ENCODE measurements around the gene CCT5.

The CCT5 gene

DNA sequence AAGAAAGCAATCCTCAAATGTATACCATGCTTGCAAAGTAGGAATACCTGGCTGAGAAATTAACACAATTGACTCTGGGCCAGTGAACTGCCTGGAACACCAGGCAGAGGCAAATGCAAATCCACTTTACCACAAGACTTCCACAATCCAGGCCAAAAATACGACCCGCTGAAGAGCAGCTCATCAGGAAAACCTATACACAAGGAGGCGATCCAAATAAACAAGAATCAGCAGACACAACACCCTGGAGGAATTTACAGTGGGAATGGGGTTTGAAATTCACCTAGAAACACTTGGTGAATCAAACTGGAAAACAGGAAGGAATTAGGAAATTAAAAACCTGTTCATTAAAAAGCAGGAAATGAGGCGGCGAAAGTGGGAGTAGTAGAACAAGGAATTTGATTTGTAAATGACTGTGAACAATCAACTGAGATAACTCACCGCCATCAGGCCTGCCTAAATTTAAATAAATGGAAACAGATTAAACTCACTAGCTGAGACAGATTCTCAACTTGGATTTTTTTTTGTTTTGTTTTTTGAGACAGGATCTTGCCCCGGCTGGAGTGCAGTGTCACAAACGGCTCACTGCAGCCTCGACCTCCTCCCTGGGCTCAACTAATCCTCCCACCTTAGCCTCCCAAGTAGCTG is 41.7 kb downstream of the CCT5 start:
- H3K9me3 Mint-ChIP-seq: no peaks in the 10 kb centered on the region
- H3K4me3 Mint-ChIP-seq: no peak overlapping the region
- H3K27ac Mint-ChIP-seq: no peak overlapping the region
- H3K4me1 Mint-ChIP-seq: peaks cover 5% of the 10 kb centered on the region
- DNase-seq: no peak
- H3K27me3 Mint-ChIP-seq: peaks cover 11% of the 10 kb centered on the region
- no peak for ATAC-seq
- H3K36me3 Mint-ChIP-seq (ENCODE audit: low read depth): no peaks in the 10 kb centered on the region

DNA sequence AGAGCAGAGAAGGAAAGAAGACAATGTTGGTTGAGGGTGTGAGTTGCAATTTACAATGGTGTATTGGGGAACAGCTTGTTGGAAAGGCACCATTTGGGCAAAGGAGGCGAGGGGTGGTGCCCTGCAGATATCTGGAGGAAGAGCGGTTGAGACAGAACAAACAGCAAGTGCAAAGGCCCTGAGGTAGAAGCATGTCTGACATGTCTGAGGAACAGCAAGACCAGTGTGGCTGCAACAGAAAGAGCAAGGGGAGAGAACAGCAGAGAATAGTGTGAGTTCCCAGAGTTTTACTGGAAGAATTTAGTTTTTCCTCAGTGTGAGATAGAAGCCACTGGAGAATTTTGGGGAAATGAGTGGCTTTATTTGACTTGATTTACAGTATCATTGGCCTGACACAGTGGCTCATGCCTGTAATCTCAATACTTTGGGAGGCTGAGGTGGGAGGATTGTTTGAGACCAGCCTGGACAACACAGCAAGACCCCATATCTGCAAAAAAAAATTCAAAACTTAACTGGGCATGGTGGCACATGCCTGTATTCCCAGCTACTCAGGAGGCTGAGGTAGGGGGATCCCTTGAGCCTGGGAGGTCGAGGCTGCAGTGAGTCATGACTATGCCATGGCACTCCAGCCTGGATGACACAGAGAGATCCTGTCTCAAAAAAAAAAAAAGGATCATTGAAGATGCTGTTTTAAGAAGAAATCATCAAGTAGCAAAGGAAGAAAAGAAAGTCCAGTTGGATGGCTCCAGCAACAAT is 44.0 kb downstream of the CCT5 start:
- no peak overlapping the region for H3K27ac Mint-ChIP-seq
- no peaks in the 10 kb centered on the region for H3K9me3 Mint-ChIP-seq
- no peaks in the 10 kb centered on the region for H3K36me3 Mint-ChIP-seq (ENCODE audit: low read depth)
- H3K4me3 Mint-ChIP-seq: no peak overlapping the region
- no peaks in the 10 kb centered on the region for H3K4me1 Mint-ChIP-seq
- peaks cover 13% of the 10 kb centered on the region for H3K27me3 Mint-ChIP-seq
- ATAC-seq (no peak), DNase-seq (no peak)

DNA sequence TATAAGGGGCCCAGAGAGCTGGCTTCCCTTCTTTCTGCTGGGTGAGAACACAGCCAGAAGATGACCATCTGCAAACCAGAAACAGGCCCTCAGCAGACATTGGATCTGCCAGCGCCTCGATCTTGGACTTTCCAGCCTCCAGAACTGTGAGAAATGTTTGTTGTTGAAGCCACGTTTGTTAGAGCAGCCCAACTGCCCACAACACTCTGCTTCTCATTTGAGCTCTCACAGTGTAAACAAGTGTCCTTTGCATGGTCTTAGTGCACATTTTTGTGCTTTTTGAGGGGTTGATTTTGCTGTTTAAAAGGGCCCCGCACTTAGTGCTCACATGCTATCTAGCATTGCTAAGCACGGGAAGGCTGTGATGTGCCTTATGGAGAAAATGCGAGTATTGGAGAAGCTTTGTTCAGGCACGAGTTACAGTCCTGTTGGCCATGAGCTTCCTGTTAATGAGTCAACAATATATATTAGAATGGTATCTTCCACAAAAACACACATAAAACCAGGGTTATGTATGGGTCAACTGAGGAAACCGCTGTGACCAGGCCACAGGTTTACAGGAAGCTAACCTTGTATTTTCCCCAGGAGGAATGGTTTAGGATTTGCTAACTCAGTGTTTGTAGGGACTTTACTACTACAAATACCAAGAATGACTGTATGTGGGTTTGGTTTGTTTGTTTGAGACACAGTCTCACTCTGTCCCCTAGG is 45.7 kb downstream of the CCT5 start:
- Mint-ChIP-seq H3K27me3 (peaks cover 13% of the 10 kb centered on the region), H3K27ac (no peak overlapping the region), H3K4me3 (no peak overlapping the region), H3K9me3 (no peaks in the 10 kb centered on the region), H3K4me1 (no peaks in the 10 kb centered on the region), H3K36me3 (ENCODE audit: low read depth) (no peaks in the 10 kb centered on the region)
- DNase-seq: no peak
- ATAC-seq: no peak

DNA sequence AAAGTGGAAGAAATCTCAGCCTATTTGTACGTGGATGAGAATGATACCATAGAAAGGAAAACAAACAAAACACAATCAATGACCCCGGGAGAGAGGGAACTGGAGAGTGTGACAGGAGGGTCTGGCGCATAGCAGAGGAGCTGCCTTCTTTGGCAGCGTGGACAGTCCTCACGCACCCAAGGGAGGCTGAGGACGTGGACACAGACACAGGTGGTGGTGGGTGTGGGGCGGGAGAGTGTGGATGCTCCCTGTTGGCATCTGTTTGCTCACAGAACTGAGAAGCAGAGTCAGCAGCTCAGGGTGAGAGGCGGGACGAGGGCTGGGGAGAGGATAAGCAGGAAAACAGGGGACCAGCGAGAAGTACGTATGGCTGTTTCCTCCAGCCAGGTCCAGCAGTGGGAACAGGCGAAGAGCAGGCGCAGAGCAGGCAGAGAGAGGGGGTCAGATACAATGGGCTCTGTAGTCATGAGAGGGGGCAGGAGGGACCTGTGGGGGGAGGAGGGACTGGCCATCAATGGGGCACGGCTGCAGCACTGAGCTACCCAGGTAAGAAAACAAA is 47.6 kb downstream of the CCT5 start:
- Mint-ChIP-seq H3K27me3 (peaks cover 11% of the 10 kb centered on the region), H3K36me3 (ENCODE audit: low read depth) (no peaks in the 10 kb centered on the region), H3K27ac (no peak overlapping the region), H3K4me1 (no peaks in the 10 kb centered on the region), H3K9me3 (no peaks in the 10 kb centered on the region), H3K4me3 (no peak overlapping the region)
- ATAC-seq (no peak), DNase-seq (no peak)

DNA sequence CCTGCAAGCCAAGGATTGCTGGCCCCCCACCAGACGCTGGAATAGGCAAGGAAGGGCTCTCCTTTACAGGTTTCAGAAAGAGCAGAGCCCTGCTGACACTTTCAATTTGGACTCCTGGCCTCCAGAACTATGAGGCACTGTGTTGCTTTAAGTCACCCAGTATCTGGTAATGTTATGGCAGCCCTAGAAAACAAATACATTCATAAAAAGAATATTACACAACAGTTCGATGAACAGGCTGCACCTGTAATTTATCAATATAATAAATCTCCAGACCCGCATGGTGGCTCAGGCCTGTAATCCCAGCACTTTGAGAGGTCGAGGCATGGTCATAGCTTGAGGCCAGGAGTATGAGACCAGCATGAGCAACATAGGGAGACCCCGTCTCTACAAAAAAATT is 50.2 kb downstream of the CCT5 start:
- Mint-ChIP-seq H3K36me3 (ENCODE audit: low read depth) (no peaks in the 10 kb centered on the region), H3K27ac (no peak overlapping the region), H3K4me1 (no peaks in the 10 kb centered on the region), H3K4me3 (no peak overlapping the region), H3K27me3 (peaks cover 8% of the 10 kb centered on the region), H3K9me3 (no peaks in the 10 kb centered on the region)
- DNase-seq: no peak
- ATAC-seq: no peak

- Mint-ChIP-seq H3K4me1 (no peaks in the 10 kb centered on the region), H3K36me3 (ENCODE audit: low read depth) (no peaks in the 10 kb centered on the region), H3K4me3 (no peak overlapping the region), H3K27ac (no peak overlapping the region), H3K9me3 (no peaks in the 10 kb centered on the region), H3K27me3 (peaks cover 12% of the 10 kb centered on the region)
- DNase-seq (no peak), ATAC-seq (no peak)
These were observed 51.2 kb downstream of the CCT5 start for GRCh38 chr5:10301266-10301665.

- no peak overlapping the region for H3K27ac Mint-ChIP-seq
- no peaks in the 10 kb centered on the region for H3K4me1 Mint-ChIP-seq
- H3K27me3 Mint-ChIP-seq: peaks cover 14% of the 10 kb centered on the region
- H3K36me3 Mint-ChIP-seq (ENCODE audit: low read depth): no peaks in the 10 kb centered on the region
- no peaks in the 10 kb centered on the region for H3K9me3 Mint-ChIP-seq
- no peak for DNase-seq
- H3K4me3 Mint-ChIP-seq: no peak overlapping the region
- ATAC-seq: no peak
These were observed 51.9 kb downstream of the CCT5 start for GRCh38 chr5:10301842-10302610.

DNA sequence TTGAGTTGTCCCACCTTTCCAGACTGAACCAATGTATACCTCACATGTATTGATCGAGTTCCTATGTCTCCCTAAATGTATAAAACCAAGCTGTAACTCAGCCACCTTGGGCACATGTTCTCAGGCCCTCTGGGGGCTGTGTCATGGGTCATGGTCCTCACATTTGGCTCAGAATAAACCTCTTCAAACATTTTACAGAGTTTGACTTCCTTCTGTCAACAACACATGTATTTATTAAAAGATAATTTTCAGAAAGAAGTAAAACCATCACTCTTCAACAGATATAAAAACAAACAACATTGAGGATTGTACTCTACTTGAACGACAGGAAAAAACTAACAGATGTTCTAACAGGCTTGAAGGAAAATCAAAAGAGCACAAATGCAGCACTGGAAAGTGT is 53.1 kb downstream of the CCT5 start:
- Mint-ChIP-seq H3K36me3 (ENCODE audit: low read depth) (no peaks in the 10 kb centered on the region), H3K4me3 (no peak overlapping the region), H3K27ac (no peak overlapping the region), H3K9me3 (no peaks in the 10 kb centered on the region), H3K27me3 (peaks cover 19% of the 10 kb centered on the region), H3K4me1 (peaks cover 4% of the 10 kb centered on the region)
- DNase-seq (no peak), ATAC-seq (no peak)

- Mint-ChIP-seq H3K4me3 (no peak overlapping the region), H3K9me3 (no peaks in the 10 kb centered on the region), H3K36me3 (ENCODE audit: low read depth) (no peaks in the 10 kb centered on the region), H3K27ac (no peak overlapping the region), H3K4me1 (peaks cover 5% of the 10 kb centered on the region), H3K27me3 (peaks cover 23% of the 10 kb centered on the region)
- no peak for DNase-seq
- ATAC-seq: no peak
These were observed 53.7 kb downstream of the CCT5 start for GRCh38 chr5:10303699-10304170.

DNA sequence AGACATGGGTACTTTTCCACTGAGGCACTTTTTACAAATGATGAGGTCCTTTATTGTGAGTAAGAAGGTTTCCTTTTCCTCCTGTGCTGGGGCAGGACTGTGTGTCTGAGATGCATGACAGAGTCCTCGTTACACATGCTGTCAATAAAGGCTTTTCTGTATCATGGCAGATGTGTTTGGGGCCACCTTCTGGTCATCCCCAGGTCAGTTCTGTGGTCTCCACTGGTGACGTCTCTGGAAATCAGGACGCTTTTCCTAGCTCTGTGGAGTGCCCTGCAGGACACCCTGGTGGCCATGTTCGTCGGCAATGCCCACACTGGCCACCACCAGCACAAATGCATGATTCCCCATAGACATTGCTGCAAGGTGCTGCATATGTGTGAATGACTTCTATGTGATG is 54.9 kb downstream of the CCT5 start:
- no peak overlapping the region for H3K4me3 Mint-ChIP-seq
- H3K36me3 Mint-ChIP-seq (ENCODE audit: low read depth): no peaks in the 10 kb centered on the region
- peaks cover 6% of the 10 kb centered on the region for H3K4me1 Mint-ChIP-seq
- no peak overlapping the region for H3K27ac Mint-ChIP-seq
- no peaks in the 10 kb centered on the region for H3K9me3 Mint-ChIP-seq
- ATAC-seq: no peak
- peaks cover 26% of the 10 kb centered on the region for H3K27me3 Mint-ChIP-seq
- no peak for DNase-seq

DNA sequence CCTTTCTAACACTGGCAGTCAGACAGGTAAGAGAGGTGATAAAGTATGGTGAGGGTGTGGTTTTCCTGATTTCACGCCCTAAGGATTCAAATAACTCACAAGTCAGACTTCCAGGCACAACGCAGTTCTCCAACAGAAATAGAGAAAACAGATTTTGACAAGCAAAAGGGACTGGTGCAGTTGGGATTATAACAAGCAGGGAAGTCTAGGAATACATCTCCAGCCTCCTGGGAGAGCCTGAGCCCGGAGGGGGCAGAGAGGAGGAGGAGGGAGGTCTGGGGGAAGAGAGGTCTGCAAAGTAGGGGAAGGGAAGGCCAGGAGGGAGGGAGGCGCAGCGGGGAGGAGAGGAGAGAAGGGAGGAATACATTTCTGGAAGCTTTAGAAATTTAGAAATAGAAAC is 56.0 kb downstream of the CCT5 start:
- H3K27ac Mint-ChIP-seq: no peak overlapping the region
- H3K4me1 Mint-ChIP-seq: peaks cover 10% of the 10 kb centered on the region
- no peak for ATAC-seq
- H3K4me3 Mint-ChIP-seq: no peak overlapping the region
- DNase-seq: no peak
- peaks cover 28% of the 10 kb centered on the region for H3K27me3 Mint-ChIP-seq
- H3K9me3 Mint-ChIP-seq: no peaks in the 10 kb centered on the region
- no peaks in the 10 kb centered on the region for H3K36me3 Mint-ChIP-seq (ENCODE audit: low read depth)

DNA sequence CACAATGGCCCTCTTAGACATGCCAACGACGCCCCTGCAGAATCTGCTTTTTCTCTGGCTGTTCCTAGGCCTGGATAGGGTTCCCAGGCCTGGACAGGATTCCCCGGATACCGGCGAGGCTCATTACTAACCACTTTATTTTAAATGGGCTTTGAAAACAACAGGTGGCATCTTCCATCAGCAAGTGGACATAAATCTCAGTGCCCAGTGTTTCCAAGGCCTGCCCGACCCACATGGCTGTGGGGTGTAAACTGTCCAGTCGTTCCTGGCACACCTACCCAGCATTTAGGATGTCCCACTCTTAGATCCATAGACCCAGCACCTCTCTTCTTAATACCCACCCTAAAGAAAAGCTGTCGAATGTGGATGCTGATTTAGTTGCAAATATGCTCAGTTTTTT is 56.7 kb downstream of the CCT5 start:
- ATAC-seq (no peak), DNase-seq (no peak)
- Mint-ChIP-seq H3K27me3 (peaks cover 28% of the 10 kb centered on the region), H3K36me3 (ENCODE audit: low read depth) (no peaks in the 10 kb centered on the region), H3K4me3 (peak overlapping the region; percentile 76), H3K27ac (no peak overlapping the region), H3K4me1 (peaks cover 10% of the 10 kb centered on the region), H3K9me3 (no peaks in the 10 kb centered on the region)

GRCh38 chr5:10307206-10308148 is 57.4 kb downstream of the CCT5 start, which contains the start of gene CMBL:
CMBL (minus strand) TSS chr5:10307902; CDS start chr5:10290762, 17,140 bp downstream.
- ATAC-seq (peak; percentile 66), DNase-seq (peak; percentile 40)
- Mint-ChIP-seq H3K27ac (no peak within 1 kb of the TSS), H3K27me3 (peaks cover 28% of the 10 kb centered on the region), H3K4me3 (peak within 1 kb of the TSS; percentile 76), H3K9me3 (no peaks in the 10 kb centered on the region), H3K4me1 (peaks cover 10% of the 10 kb centered on the region), H3K36me3 (ENCODE audit: low read depth) (no peaks in the 10 kb centered on the region)

Data from activated naive CD8-positive, alpha-beta T cell treated with anti-CD3 and anti-CD28 coated beads, Interleukin-2, amount 50 U/mL, for 24 hours (primary cell).